Measurements from ENCODE around the gene DNAH6. TPM values are rescaled to one million over a fixed set of nuclear protein-coding genes. Genes with fewer than 3 reads are reported as not detected.

DNAH6 gene
- total and polyA plus RNA-seq, 9 of the 15 experiments (the other 6 are each of a cell fraction or from before 2014, with no cell fraction given): 0.01 to 0.04 (median 0.01) TPM; not detected in 5

DNA sequence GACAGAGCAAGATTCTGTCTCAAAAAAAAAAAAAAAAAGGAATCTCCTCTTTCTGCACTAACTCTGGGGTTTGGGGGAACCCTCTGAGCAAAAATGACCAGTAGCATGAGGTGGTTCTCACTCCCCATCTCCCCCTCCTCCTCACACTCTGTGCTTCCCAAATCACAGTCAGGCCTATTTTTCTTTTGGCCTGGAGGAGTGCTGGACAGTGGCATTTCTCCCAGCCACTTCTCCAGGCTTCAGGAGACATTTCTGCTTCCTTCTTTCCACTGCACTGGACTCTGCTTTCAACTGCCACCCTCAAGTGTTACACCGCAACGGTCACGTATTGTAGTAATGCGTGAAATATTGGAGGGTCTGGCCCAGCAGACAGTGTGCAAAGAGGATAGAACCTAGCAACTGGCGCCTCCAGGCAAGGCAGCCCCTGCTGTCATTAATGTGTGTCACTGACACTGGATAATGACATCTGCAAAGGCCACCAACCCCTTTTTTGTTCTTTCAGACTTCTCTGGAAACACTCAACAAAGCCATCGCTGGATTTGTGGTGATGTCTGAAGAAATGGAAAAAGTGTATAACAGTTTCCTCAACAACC is 295.6 kb downstream of the DNAH6 start:
- Histone ChIP-seq H3K4me1 (replicated peaks in 1 of 2; ENCODE audit: control insufficient read depth in 2 of 2, insufficient read depth in 2 of 2, low read length in 2 of 2) (peaks cover 0 to 2% of the 10 kb centered on the region in 2 experiments; a peak in 2 of 5 replicates), H3K36me3 (ENCODE audit: control insufficient read depth, insufficient read depth, low read length) (no peaks in the 10 kb centered on the region), H3K4me3 (no peak overlapping the region), H3K9ac (ENCODE audit: insufficient read depth in 1 of 2, low read depth in 2 of 2, low read length in 2 of 2) (no peak overlapping the region), H3K9me1 (ENCODE audit: control insufficient read depth, insufficient read depth, low read length) (no peaks in the 10 kb centered on the region), H3K79me2 (ENCODE audit: control insufficient read depth, insufficient read depth, low read length) (no peaks in the 10 kb centered on the region), H2AFZ (ENCODE audit: low read depth, low read length) (no peak overlapping the region), H3K9me3 (replicated peaks; ENCODE audit: control insufficient read depth, insufficient read depth, low read depth, low read length) (no peaks in the 10 kb centered on the region), H3K27ac (ENCODE audit: extremely low read depth, low read depth, low read length) (no peak overlapping the region), H4K20me1 (replicated peaks; ENCODE audit: control insufficient read depth, insufficient read depth, low read length) (no peaks in the 10 kb centered on the region), H3K4me2 (ENCODE audit: insufficient read depth, low read length) (no peak overlapping the region), H3K27me3 (ENCODE audit: control insufficient read depth in 2 of 2, insufficient read depth in 2 of 2, low read length in 2 of 2) (peaks cover 5 to 14% of the 10 kb centered on the region in 2 experiments; a peak in 3 of 5 replicates)
- in situ Hi-C loops (cut with MboI) (no loop called here), intact Hi-C loops (cut with micrococcal nuclease) (loop anchor here (2.0 to 5.0 kb wide), 2 partner anchors 21 to 50 kb away; no protein-coding TSS in a partner anchor)
- no TSS peak for BruUV-seq (replicated peaks)
- TF ChIP-seq RNF2 (IDR thresholded peaks at IDR 0.05) (no peak), RAD21 (CRISPR knock-in tag; conservative IDR thresholded peaks at IDR 0.05 in 1 of 2, IDR thresholded peaks at IDR 0.05 in 1 of 2) (no peak), NBN (IDR thresholded peaks at IDR 0.05; ENCODE audit: low read depth) (no peak)
- TF ChIP-seq, protein P1, sequence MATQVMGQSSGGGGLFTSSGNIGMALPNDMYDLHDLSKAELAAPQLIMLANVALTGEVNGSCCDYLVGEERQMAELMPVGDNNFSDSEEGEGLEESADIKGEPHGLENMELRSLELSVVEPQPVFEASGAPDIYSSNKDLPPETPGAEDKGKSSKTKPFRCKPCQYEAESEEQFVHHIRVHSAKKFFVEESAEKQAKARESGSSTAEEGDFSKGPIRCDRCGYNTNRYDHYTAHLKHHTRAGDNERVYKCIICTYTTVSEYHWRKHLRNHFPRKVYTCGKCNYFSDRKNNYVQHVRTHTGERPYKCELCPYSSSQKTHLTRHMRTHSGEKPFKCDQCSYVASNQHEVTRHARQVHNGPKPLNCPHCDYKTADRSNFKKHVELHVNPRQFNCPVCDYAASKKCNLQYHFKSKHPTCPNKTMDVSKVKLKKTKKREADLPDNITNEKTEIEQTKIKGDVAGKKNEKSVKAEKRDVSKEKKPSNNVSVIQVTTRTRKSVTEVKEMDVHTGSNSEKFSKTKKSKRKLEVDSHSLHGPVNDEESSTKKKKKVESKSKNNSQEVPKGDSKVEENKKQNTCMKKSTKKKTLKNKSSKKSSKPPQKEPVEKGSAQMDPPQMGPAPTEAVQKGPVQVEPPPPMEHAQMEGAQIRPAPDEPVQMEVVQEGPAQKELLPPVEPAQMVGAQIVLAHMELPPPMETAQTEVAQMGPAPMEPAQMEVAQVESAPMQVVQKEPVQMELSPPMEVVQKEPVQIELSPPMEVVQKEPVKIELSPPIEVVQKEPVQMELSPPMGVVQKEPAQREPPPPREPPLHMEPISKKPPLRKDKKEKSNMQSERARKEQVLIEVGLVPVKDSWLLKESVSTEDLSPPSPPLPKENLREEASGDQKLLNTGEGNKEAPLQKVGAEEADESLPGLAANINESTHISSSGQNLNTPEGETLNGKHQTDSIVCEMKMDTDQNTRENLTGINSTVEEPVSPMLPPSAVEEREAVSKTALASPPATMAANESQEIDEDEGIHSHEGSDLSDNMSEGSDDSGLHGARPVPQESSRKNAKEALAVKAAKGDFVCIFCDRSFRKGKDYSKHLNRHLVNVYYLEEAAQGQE (IDR thresholded peaks at IDR 0.05; ENCODE audit: borderline replicate concordance): peak; percentile 20; the same call in 1 of the 2 replicates
- TF ChIP-seq, protein P1 (CRISPR knock-in tag; IDR thresholded peaks at IDR 0.05; ENCODE audit: low read depth): no peak
- WGBS (ENCODE audit: insufficient coverage, low coverage, missing lambda C conversion rate): 2% methylated on average over 6 of the region's 6 CpGs
- POLR2A ChIA-PET: no interaction called here
- ATAC-seq: no peak
- DNase-seq (ENCODE audit: extremely low read depth in 1 of 4, low spot score in 3 of 4): no peak
- FAIRE-seq: no peak
- CTCF ChIA-PET (ENCODE audit: low intra/inter-chr PET ratio): no interaction called here
